Caco-2 (cell line): ENCODE data around the gene POMP. TPM values are rescaled to one million over a fixed set of nuclear protein-coding genes. Genes with fewer than 3 reads are reported as not detected.

ENCODE experiments used
- BruUV-seq: library from RNA; stranded (reverse); fragments of 400-500 nt; replicated peaks from 2 replicates; lab custom pipeline; 2021; lab: Mats Ljungman, UMichigan
- CTCF ChIA-PET: fragments of 300-600 bp; sonication (Branson Sonifier 250); formaldehyde crosslinking; loops from one replicate; lab custom pipeline; 2022; ENCODE audit warnings: antibody characterized with exemption; lab: Charles Lee
- POLR2A ChIA-PET: fragments of 300-600 bp; sonication (Branson Sonifier 250); formaldehyde crosslinking; loops from one replicate; lab custom pipeline; 2022; ENCODE audit warnings: antibody characterized with exemption; lab: Charles Lee
- DNase-seq, 2 experiments: peaks; one replicate each; pipeline versions ENCODE4 v3.0.0 to v3.0.0-alpha.2; 2020 to 2022
- H3K27me3 ChIP-seq: replicated peaks from 2 replicates; pipeline ENCODE4 v1.6.0; 2011; ENCODE audit warnings: low read length; ENCODE audit not compliant: control insufficient read depth, insufficient read depth
- H3K36me3 ChIP-seq: 2 replicates; pipeline ENCODE4 v1.5.1; 2011; ENCODE audit warnings: low read length; ENCODE audit not compliant: control insufficient read depth, insufficient read depth
- H3K4me1 ChIP-seq: fragments of 250-450 bp; sonication (Bioruptor Pico); 2 replicates; pipeline ENCODE4 v1.5.1; 2020; ENCODE audit warnings: mild to moderate bottlenecking
- H3K4me3 ChIP-seq: 2 replicates; pipeline ENCODE4 v1.5.1; 2011; ENCODE audit warnings: low read depth, mild to moderate bottlenecking, control low read depth, low read length
- H3K9me3 ChIP-seq: fragments of 250-450 bp; sonication (Bioruptor Pico); 2 replicates; pipeline ENCODE4 v1.5.1; 2020; ENCODE audit warnings: mild to moderate bottlenecking, moderate library complexity
- H3K27ac Mint-ChIP-seq: one replicate; pipeline ENCODE4 v1.8.0; 2022; ENCODE audit warnings: mixed read lengths; ENCODE audit not compliant: unreplicated experiment
- H3K27me3 Mint-ChIP-seq: one replicate; pipeline ENCODE4 v1.8.0; 2022; ENCODE audit warnings: mixed read lengths; ENCODE audit not compliant: insufficient read depth, unreplicated experiment
- H3K36me3 Mint-ChIP-seq: one replicate; pipeline ENCODE4 v1.8.0; 2022; ENCODE audit warnings: mild to moderate bottlenecking, mixed read lengths; ENCODE audit not compliant: insufficient read depth, unreplicated experiment
- H3K4me1 Mint-ChIP-seq: one replicate; pipeline ENCODE4 v1.8.0; 2022; ENCODE audit warnings: low read depth, mixed read lengths; ENCODE audit not compliant: unreplicated experiment
- H3K4me3 Mint-ChIP-seq: one replicate; pipeline ENCODE4 v1.8.0; 2022; ENCODE audit warnings: mild to moderate bottlenecking, moderate library complexity, mixed read lengths; ENCODE audit not compliant: unreplicated experiment
- H3K9me3 Mint-ChIP-seq: one replicate; pipeline ENCODE4 v1.8.0; 2022; ENCODE audit warnings: mixed read lengths; ENCODE audit not compliant: unreplicated experiment
- intact Hi-C: fragments of 100-400 bp; cut with micrococcal nuclease; formaldehyde crosslinking; loops from one replicate; pipeline ENCODE4 v1.10.0; 2022; ENCODE audit not compliant: unreplicated experiment
- total RNA-seq: library from RNA; stranded (reverse); gene quantifications from 2 replicates; pipeline ENCODE4 v1.2.3, GENCODE V29; 2022
- TF ChIP-seq, protein P1 (sequence below), 2 experiments: fragments of 200-600 bp in 1 of 2; IDR thresholded peaks; 1 replicate in 1 of 2; 2 replicates in 1 of 2; pipeline versions ENCODE4 v1.5.1 to v1.8.0; 2011 to 2022; ENCODE audit warnings: antibody characterized with exemption in 1 of 2, control low read depth in 1 of 2, inconsistent platforms in 1 of 2, low read depth in 1 of 2, low read length in 1 of 2, mild to moderate bottlenecking in 1 of 2, moderate library complexity in 1 of 2; ENCODE audit not compliant: insufficient read depth in 1 of 2, severe bottlenecking in 1 of 2, unreplicated experiment in 1 of 2

Gene POMP
- total RNA-seq, 1 experiment from 2014 or later = 116 TPM

- Histone ChIP-seq H3K4me3 (no peak overlapping the region), H3K4me1 (0 out of 2 replicates have a peak, but pooled peaks cover 12% of the 10 kb centered on the region), H3K27me3 (no peaks in the 10 kb centered on the region), H3K9me3 (no peaks in the 10 kb centered on the region), H3K36me3 (no peaks in the 10 kb centered on the region)
- BruUV-seq = no TSS peak
- Mint-ChIP-seq H3K9me3 (no peaks in the 10 kb centered on the region), H3K27me3 (no peaks in the 10 kb centered on the region), H3K4me3 (peak overlapping the region; percentile 27), H3K4me1 (peaks cover 8% of the 10 kb centered on the region), H3K36me3 (peaks cover 6% of the 10 kb centered on the region), H3K27ac (peak overlapping the region; percentile 69)
- CTCF ChIA-PET = no interaction called here
- TF ChIP-seq, protein P1, sequence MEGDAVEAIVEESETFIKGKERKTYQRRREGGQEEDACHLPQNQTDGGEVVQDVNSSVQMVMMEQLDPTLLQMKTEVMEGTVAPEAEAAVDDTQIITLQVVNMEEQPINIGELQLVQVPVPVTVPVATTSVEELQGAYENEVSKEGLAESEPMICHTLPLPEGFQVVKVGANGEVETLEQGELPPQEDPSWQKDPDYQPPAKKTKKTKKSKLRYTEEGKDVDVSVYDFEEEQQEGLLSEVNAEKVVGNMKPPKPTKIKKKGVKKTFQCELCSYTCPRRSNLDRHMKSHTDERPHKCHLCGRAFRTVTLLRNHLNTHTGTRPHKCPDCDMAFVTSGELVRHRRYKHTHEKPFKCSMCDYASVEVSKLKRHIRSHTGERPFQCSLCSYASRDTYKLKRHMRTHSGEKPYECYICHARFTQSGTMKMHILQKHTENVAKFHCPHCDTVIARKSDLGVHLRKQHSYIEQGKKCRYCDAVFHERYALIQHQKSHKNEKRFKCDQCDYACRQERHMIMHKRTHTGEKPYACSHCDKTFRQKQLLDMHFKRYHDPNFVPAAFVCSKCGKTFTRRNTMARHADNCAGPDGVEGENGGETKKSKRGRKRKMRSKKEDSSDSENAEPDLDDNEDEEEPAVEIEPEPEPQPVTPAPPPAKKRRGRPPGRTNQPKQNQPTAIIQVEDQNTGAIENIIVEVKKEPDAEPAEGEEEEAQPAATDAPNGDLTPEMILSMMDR (IDR thresholded peaks at IDR 0.05; ENCODE audit: insufficient read depth in 1 of 2, low read depth in 1 of 2, low read length in 1 of 2, severe bottlenecking in 1 of 2, unreplicated experiment in 1 of 2) = peak; percentile 89 to 96
- POLR2A ChIA-PET = no interaction called here
- DNase-seq = peak; percentile 70 to 79
- intact Hi-C loops = loop anchor here (1.0 to 5.0 kb wide), 6 partner anchors 59 to 312 kb away; no protein-coding TSS in a partner anchor
Measured at GRCh38 chr13:28636677-28637317, 22.1 kb upstream of the POMP start.

- Mint-ChIP-seq H3K27me3 (no peaks in the 10 kb centered on the region), H3K9me3 (no peaks in the 10 kb centered on the region), H3K36me3 (peaks cover 6% of the 10 kb centered on the region), H3K27ac (no peak overlapping the region), H3K4me3 (no peak overlapping the region), H3K4me1 (peaks cover 8% of the 10 kb centered on the region)
- CTCF ChIA-PET = interaction anchor here (1.5 kb wide), 1 partner anchor 159 kb away, joined by 3 read pairs; no protein-coding TSS in a partner anchor
- intact Hi-C loops = loop anchor here (2.0 to 5.0 kb wide), 3 partner anchors 61 to 261 kb away; no protein-coding TSS in a partner anchor
- BruUV-seq = no TSS peak
- TF ChIP-seq, protein P1 (IDR thresholded peaks at IDR 0.05; ENCODE audit: insufficient read depth in 1 of 2, low read depth in 1 of 2, low read length in 1 of 2, severe bottlenecking in 1 of 2, unreplicated experiment in 1 of 2) = no peak
- no peaks in the 10 kb centered on the region for H3K9me3 ChIP-seq
- POLR2A ChIA-PET = no interaction called here
- DNase-seq = no peak
- no peaks in the 10 kb centered on the region for H3K27me3 ChIP-seq
- H3K36me3 ChIP-seq = no peaks in the 10 kb centered on the region
- 0 out of 2 replicates have a peak, but pooled peaks cover 12% of the 10 kb centered on the region for H3K4me1 ChIP-seq
- no peak overlapping the region for H3K4me3 ChIP-seq
Measured at GRCh38 chr13:28637714-28638355, 21.1 kb upstream of the POMP start.

- TF ChIP-seq, protein P1 (IDR thresholded peaks at IDR 0.05; ENCODE audit: insufficient read depth in 1 of 2, low read depth in 1 of 2, low read length in 1 of 2, severe bottlenecking in 1 of 2, unreplicated experiment in 1 of 2) = no peak
- ChIA-PET CTCF (interaction anchor here (1.5 kb wide), 1 partner anchor 158 kb away, joined by 3 read pairs; no protein-coding TSS in a partner anchor), POLR2A (no interaction called here)
- DNase-seq = no peak
- H3K27me3 ChIP-seq = no peaks in the 10 kb centered on the region
- no peaks in the 10 kb centered on the region for H3K9me3 ChIP-seq
- H3K4me3 ChIP-seq = no peak overlapping the region
- no TSS peak for BruUV-seq
- no peak overlapping the region for H3K27ac Mint-ChIP-seq
- no peaks in the 10 kb centered on the region for H3K27me3 Mint-ChIP-seq
- H3K4me1 Mint-ChIP-seq = peaks cover 14% of the 10 kb centered on the region
- H3K4me3 Mint-ChIP-seq = no peak overlapping the region
- intact Hi-C loops = loop anchor here (5.0 kb wide), 1 partner anchor 61 kb away; no protein-coding TSS in a partner anchor
- H3K9me3 Mint-ChIP-seq = peaks cover 7% of the 10 kb centered on the region
- H3K36me3 ChIP-seq = no peaks in the 10 kb centered on the region
- 0 out of 2 replicates have a peak, but pooled peaks cover 12% of the 10 kb centered on the region for H3K4me1 ChIP-seq
- H3K36me3 Mint-ChIP-seq = peaks cover 6% of the 10 kb centered on the region
Measured at GRCh38 chr13:28638756-28639155, 20.2 kb upstream of the POMP start.
